GM19438 (cell line): ENCODE data around the gene PRAME.
"Not testable (repeated sequence)": the region's sequence is repeated elsewhere in the genome, so short reads cannot be mapped to it uniquely, and the experiment has no call there.

ENCODE experiments used
- ATAC-seq: cut with Tn5 transposase; IDR thresholded peaks from one replicate; pipeline ENCODE4 v1.9.1; 2021; ENCODE audit warnings: low read depth; ENCODE audit not compliant: unreplicated experiment

The PRAME gene

DNA sequence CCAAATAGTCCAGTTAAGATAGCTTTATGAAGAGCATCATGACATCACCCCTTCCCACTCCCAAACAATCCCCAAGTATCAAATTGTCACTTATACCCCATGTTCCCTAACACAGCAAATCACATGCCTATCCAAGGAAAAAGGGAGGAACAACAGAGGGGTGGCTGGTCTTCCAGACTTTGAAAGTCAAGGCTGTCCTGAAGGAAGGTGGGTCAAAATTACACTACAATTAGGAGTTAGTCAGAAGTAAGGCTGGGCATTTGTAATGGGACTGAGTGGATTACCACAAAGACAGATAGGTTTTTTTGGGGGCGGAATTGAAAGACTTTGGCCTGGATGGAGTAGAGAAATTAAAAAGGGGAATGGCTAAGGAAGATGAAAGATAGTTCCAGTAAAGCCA is 5.9 kb downstream of the PRAME start:
- no peak for ATAC-seq

DNA sequence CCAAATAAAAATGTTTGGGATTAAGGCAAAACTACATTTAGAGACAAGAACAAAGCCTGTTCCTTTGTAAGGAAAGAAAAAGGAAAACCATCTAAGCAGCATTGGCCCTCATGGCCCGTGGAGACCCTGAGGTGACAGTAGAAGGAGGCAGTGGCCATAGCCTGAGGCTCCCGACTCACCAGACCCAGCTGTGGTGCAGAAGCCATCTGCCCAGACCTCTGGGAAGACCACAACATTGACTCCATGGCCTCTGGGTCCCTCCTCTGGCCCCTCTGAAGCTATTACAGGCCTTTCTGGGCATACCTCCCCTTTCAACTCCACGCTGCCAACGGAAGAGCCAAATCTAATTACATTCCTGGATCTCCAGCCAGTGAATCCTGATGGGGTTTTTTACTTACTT is 6.4 kb downstream of the PRAME start:
- no peak for ATAC-seq

DNA sequence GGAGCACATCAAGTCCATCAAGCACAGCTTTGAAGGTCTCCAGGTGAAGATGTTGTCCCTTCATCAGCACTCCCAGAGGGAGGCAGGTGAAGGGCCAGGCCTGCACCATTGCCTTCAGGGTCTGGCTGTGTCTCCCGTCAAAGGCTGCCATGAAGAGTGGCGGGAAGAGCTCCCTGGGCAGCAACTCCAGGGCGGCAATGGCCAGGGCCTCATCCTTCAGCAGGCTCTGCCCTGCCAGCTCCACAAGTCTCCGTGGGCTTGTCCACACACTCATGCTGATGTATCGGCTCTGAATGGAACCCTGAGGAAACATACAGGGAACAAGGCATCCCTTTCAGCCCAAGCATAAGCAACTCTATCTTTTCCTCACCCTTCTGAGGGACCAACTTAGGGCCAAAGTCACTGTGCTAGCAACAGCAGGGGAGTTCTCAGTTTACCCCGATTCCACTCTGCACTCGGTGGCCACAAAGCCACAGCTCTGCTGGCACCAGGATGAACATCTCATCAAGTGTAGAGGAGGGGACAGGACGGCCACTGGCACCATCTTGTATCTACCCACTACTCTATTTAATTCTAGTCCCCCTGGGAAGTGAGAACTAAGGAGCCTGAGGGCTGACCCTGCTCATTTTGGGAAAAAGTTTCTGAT is 8.2 kb downstream of the PRAME start:
- no peak for ATAC-seq

DNA sequence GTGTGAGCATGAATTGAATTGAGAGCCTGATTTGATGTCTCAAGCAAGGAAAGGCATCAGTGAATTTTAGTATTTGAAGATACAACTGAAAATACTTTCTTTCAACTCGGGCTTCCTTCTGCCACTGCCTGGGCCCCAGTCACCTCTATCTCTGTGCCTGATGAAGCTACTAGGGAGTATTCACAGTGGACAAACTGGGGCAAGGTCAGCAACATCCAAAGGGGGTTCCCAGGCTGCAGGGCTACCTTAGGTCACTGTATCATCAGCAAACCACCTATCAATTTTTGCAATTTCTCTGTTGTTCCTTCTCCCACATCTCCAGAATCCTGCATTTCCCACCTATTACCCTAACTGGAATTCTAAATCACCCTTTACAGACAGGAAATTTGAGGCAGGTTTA is 10.2 kb downstream of the PRAME start:
- ATAC-seq, result no peak

DNA sequence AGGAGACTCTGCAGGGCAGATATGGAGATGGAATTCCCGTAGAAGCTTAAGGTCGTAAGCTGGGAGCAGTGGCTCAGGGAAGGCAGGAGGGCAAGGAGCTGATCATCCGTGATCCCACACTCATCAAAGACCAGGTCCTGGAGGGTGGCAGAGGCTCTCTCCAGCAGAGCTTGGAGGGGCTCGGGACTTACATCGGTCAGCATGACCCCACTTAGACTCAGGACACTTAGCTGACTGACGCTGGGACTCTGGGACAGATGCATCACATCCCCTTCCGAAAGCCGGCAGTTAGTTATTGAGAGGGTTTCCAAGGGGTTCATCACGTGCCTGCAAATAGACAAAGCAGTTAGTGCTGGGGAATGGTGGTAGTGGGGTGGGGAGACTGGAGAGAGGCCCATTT is 10.7 kb downstream of the PRAME start:
- no peak for ATAC-seq

DNA sequence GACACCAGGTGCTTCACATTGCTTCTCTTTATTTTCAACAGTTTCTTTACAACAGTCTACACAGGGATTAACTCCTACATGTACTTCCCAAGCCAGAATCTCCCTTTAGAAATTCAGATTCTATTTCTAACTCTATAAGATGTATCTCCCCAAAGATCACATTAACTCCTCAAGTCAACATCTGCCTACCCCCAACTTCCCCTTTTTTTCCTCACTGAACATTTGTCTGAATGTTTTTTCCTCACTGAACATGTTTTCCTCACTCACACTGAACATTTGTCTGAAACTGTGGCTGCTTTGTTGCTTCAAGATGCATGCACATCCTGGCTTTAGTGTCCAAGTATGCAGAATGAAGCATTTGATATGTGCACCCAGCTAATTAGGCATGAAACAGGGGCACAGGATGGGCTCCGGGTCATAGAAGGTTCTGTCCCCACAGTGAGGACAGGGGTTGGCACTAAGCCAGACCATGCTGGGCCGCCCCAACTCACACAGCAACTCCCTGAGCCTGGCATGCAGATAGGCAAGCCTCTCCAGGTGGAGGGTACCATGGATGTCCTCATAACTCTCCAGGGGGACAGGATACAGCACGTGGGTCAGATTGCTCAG is 11.3 kb downstream of the PRAME start:
- ATAC-seq, result no peak

DNA sequence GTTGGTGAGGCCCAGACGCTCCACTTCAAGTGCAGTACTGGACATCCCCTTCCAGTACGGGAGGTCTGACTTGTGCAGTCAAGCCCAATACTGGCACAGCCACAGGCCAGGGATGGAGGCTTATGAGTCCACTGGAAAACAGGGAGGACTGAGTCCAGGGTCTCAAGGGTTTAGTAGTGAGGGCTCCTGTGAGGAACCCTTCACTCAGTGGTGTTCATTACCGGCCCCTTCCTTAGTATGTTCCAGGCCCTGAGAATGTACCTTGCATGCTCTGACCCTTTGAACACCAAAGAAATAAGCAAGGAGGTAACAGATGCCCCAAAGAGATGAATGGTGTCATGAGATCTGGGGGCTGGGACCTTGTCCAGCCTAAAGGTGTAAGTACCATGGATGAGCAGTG is 11.8 kb downstream of the PRAME start:
- no peak for ATAC-seq

DNA sequence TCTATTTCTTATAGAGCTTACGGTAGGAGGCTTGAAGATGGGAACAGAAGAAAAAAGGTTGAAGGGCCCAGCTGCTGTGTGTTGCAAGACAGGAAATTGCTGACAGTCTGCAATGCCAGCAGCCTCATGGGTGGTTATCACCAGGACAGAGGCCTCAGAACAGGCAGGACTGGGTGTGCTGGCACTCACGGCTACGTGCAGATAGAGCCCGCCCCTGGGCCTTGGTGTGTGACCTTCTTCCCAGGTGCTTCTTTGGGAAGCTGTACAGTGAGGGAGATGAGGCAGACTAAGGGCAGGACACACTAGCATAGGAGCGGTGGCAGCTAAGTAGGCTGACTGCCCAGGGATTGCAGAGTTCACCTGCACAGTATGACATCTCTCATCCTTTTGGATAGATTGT is 12.6 kb downstream of the PRAME start:
- no peak for ATAC-seq

DNA sequence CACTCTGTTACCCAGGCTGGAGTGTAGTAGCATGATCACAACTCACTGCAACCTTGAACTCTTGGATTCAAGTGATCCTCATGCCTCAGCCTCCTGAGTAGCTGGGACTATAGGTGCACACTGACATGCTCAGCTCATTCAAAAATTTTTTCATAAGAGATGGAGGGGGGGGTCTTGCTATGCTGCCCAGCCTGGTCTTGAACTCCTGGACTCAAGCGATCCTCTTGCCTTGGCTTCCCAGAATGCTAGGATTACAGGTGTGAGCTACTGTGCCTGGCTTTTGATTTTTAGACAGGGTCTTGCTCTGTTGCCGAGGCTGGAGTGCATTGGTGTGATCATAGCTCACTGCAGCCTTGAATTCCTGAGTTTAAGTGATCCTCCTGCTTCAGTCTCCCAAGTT is 14.0 kb downstream of the PRAME start:
- ATAC-seq, result no peak

DNA sequence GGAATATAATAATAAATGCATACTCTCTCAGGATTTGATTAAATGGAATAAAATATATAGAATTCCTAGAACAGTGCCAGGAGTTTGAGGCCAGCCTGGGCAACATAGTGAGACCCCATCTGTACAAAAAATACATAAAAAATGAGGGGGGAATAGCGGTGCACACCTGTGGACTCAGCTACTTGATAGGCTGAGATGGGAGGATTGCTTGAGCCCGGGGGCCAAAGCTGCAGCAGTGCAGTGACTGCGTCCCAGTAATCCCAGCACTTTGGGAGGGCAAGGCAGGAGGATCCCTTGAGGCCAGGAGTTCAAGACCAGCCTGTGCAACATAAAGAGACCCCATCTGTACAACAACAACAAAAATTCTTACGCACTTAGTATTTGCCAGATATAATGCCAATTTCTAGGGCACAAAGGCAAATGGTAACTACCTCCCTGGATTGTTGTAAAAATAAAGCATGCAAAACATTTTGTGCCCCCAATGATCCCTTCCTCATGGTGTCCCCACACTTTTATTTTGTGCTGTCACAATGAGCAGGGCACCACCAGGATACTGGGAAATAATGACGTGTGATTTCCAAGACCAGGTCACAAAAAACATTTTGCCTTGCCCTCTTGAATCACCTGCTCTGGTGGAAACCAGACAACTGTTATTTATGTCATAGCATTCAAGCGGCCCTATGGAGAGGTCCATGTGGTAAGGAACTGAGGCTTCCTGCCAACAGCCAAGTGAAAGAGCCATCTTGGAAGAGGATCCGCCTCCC is 20.7 kb downstream of the PRAME start:
- no peak for ATAC-seq

DNA sequence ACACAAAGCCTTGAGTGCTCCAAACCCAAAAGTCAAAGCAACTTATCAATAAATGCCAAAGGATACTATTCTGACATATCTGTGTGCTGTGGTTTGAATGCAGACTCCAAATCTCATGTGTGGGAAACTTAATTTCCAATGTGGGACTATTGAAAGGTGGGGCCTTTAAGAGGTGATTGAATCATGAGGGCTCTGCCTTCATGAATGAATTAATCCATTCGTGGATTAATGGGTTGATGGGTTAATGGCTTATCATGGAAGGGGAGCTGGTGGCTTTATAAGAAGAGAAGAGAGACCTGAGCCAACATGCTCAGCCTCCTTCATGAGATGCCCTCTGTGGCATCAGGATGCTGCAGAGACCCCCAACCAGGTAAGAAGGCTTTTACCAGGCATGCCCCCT is 22.1 kb downstream of the PRAME start:
- ATAC-seq, result no peak

DNA sequence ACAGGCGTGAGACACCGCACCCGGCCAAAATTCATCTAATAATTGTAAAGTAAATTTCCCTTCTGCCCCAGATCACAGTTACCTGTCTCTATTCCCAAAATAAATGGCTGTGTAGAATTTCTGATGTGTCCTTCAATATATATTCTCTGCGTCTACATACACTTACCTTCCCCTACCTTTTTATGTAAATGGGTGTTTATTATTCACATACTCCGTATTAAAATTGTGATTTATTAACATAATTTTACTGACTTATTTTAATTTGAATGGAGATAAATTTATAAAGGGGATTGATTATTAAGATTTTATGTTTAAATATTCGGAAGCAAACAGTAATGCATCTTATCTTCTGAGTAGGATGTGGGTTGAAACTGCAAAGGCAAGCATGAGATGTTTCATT is 22.6 kb downstream of the PRAME start:
- ATAC-seq, result no peak

DNA sequence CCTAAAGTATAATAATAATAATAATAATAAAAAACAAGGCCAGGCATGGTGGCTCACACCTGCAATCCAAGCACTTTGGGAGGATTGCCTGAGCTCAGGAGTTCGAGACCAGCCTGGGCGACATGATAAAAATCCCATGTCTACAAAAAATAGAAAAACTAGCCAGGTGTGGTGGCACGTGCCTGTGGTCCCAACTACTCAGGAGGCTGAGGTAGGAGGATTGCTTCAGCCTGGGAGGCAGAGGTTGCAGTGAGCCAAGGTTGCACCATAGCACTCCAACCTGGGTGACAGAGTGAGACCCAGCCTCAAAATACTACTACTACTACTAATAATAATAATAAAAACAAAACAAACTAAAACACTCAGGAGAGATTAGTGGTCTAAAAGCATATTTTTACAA is 23.4 kb downstream of the PRAME start:
- ATAC-seq, result no peak

DNA sequence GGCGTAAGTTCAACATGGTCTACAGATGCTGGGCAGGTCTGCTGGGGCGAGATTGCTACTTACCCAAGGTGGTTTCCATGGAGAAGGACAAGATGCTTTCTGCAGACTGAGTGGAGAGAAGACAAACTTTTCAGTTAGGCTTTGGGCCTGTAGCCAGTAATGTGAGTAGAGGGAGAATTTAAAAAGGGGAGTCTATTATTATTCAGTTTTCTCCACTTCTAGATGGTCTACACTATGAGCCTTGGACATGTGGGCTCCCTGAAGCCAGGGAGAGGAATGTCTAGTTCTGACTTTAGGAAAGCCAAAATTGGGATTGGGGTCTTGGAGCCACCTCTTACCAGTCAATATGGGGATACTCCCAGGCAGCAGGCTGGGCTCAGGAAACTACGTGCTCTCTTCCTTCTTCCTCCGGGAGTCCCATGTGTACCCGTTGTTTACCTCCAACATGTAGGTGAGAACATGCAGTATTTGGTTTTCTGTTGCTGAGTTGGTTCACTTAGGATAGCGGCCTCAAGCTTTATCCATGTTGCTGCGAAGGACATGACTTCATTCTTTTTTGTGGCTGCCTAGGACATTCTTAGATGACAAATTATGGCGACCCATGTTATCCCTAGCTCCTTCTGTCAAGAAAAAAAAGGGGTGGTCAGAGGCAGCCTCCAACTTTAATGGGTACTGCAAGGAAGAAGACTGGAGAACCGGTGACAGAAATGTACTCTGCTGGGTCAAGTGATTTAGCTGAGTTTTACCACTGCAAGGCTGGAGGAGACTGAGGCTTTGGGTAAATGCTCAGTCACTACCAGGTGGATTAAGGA is 24.3 kb downstream of the PRAME start:
- ATAC-seq, result no peak

DNA sequence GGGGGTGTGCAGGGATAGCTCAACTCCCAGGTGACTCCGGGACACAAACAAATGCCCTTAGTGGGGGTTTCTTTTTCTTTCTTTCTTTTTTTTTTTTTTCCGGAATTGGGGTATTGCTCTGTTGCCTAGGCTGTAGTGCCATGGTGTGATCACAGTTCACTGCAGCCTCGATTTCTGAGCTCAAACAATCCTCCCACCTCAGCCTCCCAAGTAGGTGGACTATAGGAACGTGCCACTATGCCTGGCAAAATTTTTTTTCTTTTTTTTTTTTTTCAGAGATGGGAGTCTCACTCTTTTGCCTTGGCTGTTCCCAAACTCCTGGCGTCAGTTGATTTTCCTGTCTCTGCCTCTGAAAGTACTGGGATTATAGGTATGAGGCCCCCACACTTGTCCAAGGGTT is 25.2 kb downstream of the PRAME start:
- ATAC-seq, result no peak

DNA sequence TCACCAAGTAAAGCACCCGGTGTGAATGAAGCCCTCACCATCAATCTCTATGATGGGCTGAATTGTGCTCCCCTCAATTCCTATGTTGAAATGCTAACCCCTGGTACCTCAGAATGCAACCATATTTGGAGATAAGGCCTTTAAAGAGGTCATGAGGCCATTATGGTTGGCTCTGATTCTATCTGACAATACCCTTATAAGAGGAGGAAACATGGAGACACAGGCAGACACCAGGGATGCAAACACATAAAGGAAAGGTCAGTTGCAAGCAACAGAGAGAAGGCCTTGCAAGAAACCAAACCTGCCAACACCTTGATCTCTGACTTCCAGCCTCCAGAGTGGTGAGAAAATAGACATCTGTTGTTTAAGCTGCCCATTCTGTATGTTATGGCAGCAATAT is 25.6 kb downstream of the PRAME start:
- ATAC-seq, result no peak

DNA sequence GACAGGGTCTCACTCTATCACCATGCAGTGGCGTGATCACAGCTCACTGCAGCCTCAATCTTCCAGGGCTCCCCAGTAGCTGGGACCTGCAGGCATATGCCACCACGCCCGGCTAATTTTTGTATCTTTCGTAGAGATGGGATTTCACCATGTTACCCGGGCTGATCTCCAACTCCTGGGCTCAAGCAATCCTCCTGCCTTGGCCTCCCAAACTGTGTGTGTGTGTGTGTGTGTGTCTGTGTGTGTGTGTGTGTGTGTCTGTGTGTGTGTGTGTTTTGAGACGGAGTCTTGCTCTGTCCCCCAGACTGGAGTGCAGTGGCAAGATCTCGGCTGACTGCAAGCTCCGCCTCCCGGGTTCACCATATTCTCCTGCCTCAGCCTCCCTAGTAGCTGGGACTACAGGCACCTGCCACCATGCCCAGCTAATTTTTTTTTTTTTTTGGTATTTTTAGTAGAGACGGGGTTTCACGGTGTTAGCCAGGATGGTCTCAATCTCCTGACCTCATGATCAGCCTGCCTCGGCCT is 26.5 kb downstream of the PRAME start:
- ATAC-seq, result not testable (repeated sequence)

DNA sequence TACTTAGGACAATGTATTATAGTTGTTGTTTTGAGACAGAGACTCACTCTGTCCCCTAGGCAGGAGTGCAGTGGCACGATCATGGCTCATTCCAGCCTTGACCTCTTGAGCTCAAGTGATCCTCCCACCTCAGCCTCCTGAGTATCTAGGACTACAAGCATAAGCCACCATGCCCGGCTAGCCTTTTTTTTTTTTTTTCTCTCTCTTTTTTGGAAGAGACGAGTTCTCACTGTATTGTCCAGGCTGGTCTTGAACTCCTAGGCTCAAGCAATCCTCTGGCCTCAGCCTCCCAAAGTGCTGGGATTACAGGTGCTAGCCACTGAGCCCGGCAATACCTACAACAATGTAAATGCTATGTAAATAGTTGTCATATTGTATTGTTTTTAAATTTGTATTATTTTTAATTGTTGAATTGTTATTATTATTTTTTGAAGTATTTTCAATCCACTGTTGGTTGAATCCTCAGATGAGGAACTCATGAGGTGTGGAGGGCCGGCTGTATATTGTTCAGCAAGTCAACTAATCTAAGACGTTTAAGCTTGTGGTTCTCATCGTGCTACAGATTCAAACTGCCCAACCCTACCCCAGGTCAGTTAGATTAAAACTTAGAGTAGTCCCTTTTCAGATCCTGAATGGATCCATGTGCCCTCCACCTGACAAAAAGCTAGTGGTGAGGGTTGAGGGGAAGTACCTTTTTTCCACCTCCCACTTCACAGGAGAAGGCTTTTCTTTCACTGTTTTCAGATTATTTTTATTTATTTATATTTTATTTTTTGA is 27.1 kb downstream of the PRAME start:
- no peak for ATAC-seq

DNA sequence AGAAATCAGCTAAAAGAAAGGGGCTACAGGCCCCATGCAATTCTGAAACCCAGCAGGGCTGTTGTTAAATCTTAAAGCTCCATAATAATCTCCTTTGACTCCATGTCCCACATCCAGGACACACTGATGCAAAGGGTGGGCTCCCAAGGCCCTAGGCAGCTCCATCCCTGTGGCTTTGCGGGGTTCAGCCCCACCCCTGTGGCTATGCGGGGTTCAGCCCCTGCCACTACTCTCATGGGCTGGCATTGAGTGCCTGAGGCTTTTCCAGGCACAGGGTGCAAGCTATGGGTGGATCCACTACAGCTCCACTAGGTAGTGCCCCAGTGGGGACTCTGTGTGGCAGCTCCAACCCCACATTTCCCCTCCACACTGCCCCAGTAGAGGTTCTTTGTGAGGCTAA is 30.3 kb downstream of the PRAME start:
- ATAC-seq, result no peak

DNA sequence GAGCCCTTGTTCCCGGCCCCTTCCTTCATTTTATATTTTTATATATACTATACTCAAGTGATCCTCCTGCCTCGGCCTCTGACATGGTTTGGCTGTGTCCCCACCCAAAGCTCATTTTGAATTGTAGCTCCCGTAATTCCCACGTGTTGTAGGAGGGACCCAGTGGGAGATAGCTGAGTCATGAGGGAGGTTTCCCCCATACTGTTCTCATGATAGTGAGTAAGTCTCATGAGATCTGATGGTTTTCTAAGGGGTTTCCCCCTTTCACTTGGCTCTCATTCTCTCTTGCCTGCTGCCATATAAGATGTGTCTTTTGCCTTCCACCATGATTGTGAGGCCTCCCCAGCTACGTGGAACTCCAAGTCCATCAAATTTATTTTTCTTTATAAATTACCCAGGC is 31.8 kb downstream of the PRAME start:
- no peak for ATAC-seq
